ENCODE results near the gene H2BW2.

GRCh38 chrX:104008831-104009230 lies 30.9 kb upstream of the H2BW2 start:
- TF ChIP-seq CTCF (conservative IDR thresholded peaks at IDR 0.05; ENCODE audit: low read length) (no peak), EZH2phosphoT487 (IDR thresholded peaks at IDR 0.05; ENCODE audit: borderline replicate concordance) (no peak)
